HepG2 (cell line): Measurements from ENCODE around the gene SPRN.

Experiments
- EED ChIP-seq: sonication (generic); formaldehyde crosslinking; IDR thresholded peaks from 2 replicates; pipeline ENCODE4 v1.5.0; 2020; ENCODE audit warnings: mild to moderate bottlenecking, missing genetic modification reagents
- RELA ChIP-seq: sonication (generic); formaldehyde crosslinking; IDR thresholded peaks from 2 replicates; pipeline ENCODE4 v1.4.0; 2020; ENCODE audit warnings: missing genetic modification reagents
- TF ChIP-seq, protein P1 (sequence below): sonication (generic); formaldehyde crosslinking; IDR thresholded peaks from 2 replicates; pipeline ENCODE4 v1.5.0; 2020; ENCODE audit warnings: mild to moderate bottlenecking, missing genetic modification reagents, moderate library complexity

DNA sequence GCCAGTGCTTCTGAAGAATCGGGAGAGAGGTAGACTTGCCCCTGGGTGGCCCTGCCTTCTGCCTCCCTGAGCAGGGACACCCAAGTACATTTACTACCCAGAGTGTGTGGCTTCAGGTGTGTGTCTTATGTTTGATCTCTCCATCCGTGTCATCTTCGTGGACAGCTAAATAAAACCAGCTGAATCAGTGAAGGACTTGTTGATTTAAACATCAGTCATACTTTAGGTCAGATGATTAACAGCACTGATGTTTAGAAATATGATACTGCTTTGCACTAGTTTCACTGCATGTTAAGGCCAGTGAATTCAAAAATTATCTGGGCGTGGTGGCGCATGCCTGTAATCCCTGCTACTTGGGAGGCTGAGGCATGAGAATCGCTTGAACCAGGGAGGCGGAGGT is 26.5 kb downstream of the SPRN start:
- TF ChIP-seq RELA (CRISPR knock-in tag) (no peak), EED (no peak)
- TF ChIP-seq, protein P1, sequence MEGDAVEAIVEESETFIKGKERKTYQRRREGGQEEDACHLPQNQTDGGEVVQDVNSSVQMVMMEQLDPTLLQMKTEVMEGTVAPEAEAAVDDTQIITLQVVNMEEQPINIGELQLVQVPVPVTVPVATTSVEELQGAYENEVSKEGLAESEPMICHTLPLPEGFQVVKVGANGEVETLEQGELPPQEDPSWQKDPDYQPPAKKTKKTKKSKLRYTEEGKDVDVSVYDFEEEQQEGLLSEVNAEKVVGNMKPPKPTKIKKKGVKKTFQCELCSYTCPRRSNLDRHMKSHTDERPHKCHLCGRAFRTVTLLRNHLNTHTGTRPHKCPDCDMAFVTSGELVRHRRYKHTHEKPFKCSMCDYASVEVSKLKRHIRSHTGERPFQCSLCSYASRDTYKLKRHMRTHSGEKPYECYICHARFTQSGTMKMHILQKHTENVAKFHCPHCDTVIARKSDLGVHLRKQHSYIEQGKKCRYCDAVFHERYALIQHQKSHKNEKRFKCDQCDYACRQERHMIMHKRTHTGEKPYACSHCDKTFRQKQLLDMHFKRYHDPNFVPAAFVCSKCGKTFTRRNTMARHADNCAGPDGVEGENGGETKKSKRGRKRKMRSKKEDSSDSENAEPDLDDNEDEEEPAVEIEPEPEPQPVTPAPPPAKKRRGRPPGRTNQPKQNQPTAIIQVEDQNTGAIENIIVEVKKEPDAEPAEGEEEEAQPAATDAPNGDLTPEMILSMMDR (CRISPR knock-in tag) = no peak
